Activated naive CD4-positive, alpha-beta T cell treated with anti-CD3 and anti-CD28 coated beads for 36 hours (primary cell): Measurements from ENCODE around the gene VPS39. TPM values are rescaled to one million over a fixed set of nuclear protein-coding genes. Genes with fewer than 3 reads are reported as not detected.

Experiments
- CTCF ChIA-PET: fragments of 350-600 bp; sonication (Branson Sonifier 250); formaldehyde crosslinking; loops from one replicate; lab custom pipeline; 2021; ENCODE audit warnings: antibody characterized with exemption; lab: Charles Lee
- DNase-seq: peaks from one replicate; pipeline ENCODE4 v3.0.0-alpha.2; 2020
- H3K27ac Mint-ChIP-seq: one replicate; pipeline ENCODE4 v1.8.0; 2021; ENCODE audit warnings: mild to moderate bottlenecking, mixed read lengths
- H3K27me3 Mint-ChIP-seq: one replicate; pipeline ENCODE4 v1.8.0; 2021; ENCODE audit warnings: low read depth, mixed read lengths
- H3K36me3 Mint-ChIP-seq: one replicate; pipeline ENCODE4 v1.8.0; 2021; ENCODE audit warnings: low read depth, mixed read lengths
- H3K4me1 Mint-ChIP-seq: one replicate; pipeline ENCODE4 v1.8.0; 2021; ENCODE audit warnings: low read depth, mixed read lengths
- H3K4me3 Mint-ChIP-seq: one replicate; pipeline ENCODE4 v1.8.0; 2021; ENCODE audit warnings: mild to moderate bottlenecking, moderate library complexity, mixed read lengths
- H3K9me3 Mint-ChIP-seq: one replicate; pipeline ENCODE4 v1.8.0; 2021; ENCODE audit warnings: mixed read lengths
- intact Hi-C: fragments of 100-400 bp; cut with micrococcal nuclease; formaldehyde crosslinking; loops from one replicate; pipeline ENCODE4 v1.15.1; 2023
- microRNA-seq: library from miRNA; unstranded; fragments of <30 nt; microRNA quantifications from one replicate; pipeline ENCODE4 v1.2.0, GENCODE V29; 2022; ENCODE audit warnings: borderline microRNAs expressed, borderline replicate concordance
- total RNA-seq, 2 experiments: library from RNA; stranded (reverse); gene quantifications; one replicate each; pipeline ENCODE4 v1.2.3, GENCODE V29; 2021

The VPS39 gene
- total RNA-seq, 2 experiments from 2014 or later = 58.9 to 60.7 TPM

DNA sequence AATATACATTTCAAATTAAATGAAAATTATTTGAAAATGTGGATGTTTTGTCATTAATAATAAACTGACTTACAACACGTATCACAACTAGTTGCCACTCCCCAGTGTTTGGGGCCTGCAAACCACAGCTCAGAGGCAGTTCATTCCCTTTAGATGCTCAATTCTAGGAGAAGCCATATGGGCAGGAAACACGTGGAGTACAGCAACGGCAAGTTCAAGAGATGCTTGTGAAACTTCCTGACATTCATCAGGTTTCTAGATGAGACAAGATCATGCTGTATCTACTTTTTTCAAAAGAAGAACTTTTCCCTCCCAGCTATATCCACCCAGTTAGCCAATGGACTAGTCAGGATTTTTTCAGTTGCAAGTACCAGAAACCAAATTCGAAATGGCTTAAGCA lies 96.2 kb downstream of the VPS39 start:
- intact Hi-C loops = no loop called here
- DNase-seq = no peak

DNA sequence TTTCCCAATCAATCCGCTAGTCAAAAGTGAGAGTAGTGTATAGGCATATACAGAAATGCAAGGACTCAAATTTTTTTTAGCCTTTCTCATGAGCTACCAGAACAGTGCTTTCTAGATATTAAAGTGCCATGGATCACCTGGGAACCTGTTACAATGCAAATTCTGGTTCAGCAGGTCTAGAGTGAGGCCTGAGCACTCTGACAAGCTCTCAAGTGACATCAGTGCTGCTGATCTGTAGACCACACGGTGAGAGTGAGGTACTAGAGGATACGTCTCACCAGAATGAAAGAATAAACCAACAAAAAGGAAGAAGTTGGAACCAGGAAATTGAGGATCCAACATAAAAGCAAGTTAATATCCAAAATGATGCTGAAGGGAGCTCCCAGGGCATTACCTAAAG lies 97.7 kb downstream of the VPS39 start:
- CTCF ChIA-PET = interaction anchor here (0.6 to 0.7 kb wide), 2 partner anchors 260 to 278 kb away, joined by 3 read pairs; no protein-coding TSS in a partner anchor
- no peaks in the 10 kb centered on the region for H3K36me3 Mint-ChIP-seq
- no peak overlapping the region for H3K4me3 Mint-ChIP-seq
- H3K27ac Mint-ChIP-seq = no peak overlapping the region
- DNase-seq = no peak
- peaks cover 22% of the 10 kb centered on the region for H3K4me1 Mint-ChIP-seq
- H3K9me3 Mint-ChIP-seq = peaks cover 3% of the 10 kb centered on the region
- peaks cover 18% of the 10 kb centered on the region for H3K27me3 Mint-ChIP-seq
- intact Hi-C loops = no loop called here

More for the DNA sequence above, 96.2 kb downstream of the VPS39 start:
- no peak overlapping the region for H3K27ac Mint-ChIP-seq
- CTCF ChIA-PET = interaction anchor here (1.0 kb wide), 1 partner anchor 29 kb away, joined by 3 read pairs; no protein-coding TSS in a partner anchor
- no peaks in the 10 kb centered on the region for H3K36me3 Mint-ChIP-seq
- peaks cover 15% of the 10 kb centered on the region for H3K27me3 Mint-ChIP-seq
- no peak overlapping the region for H3K4me3 Mint-ChIP-seq
- peaks cover 3% of the 10 kb centered on the region for H3K9me3 Mint-ChIP-seq
- peaks cover 19% of the 10 kb centered on the region for H3K4me1 Mint-ChIP-seq

GRCh38 chr15:42108806-42109205 lies 99.3 kb downstream of the VPS39 start:
- Mint-ChIP-seq H3K4me3 (no peak overlapping the region), H3K4me1 (peaks cover 22% of the 10 kb centered on the region), H3K27me3 (peaks cover 18% of the 10 kb centered on the region), H3K9me3 (peaks cover 3% of the 10 kb centered on the region), H3K27ac (no peak overlapping the region), H3K36me3 (no peaks in the 10 kb centered on the region)
- CTCF ChIA-PET = no interaction called here
- intact Hi-C loops = no loop called here
- DNase-seq = no peak

Small RNA genes within 50 kb of the gene (microRNA-seq; reads per million reads assigned to microRNA genes)
- 106 reads per million, percentile 59 among the genes with 10 or more reads in this experiment for gene MIR627

Other genes with a start within 250 kb of the VPS39 start
- 10 to 100 TPM; 30.1 to 31.8 TPM for gene EHD4, start 235.7 kb downstream of the VPS39 start, total RNA-seq
- gene PLA2G4E, start 187.3 kb downstream of the VPS39 start, total RNA-seq = not detected
- gene PLA2G4D, start 113.7 kb downstream of the VPS39 start, total RNA-seq = not detected
- not detected for gene PLA2G4F, start 51.7 kb downstream of the VPS39 start, total RNA-seq
- gene GANC, start 64.9 kb upstream of the VPS39 start, total RNA-seq = 10 to 100 TPM; 27.4 to 27.7 TPM
- 10 to 100 TPM; 26.6 to 28.4 TPM for gene TMEM87A, start 65.1 kb upstream of the VPS39 start, total RNA-seq
- 1 to 10 TPM in 1 of 2 experiments, under 1 TPM in 1; 0.83 to 1.5 TPM for gene CAPN3, start 151.2 kb upstream of the VPS39 start, total RNA-seq